ENCODE data around the gene GRAMD1C.

The GRAMD1C gene

GRCh38 chr3:113804661-113805060 lies 33.9 kb upstream of the GRAMD1C start:
- Histone ChIP-seq H3K27ac (peak overlapping the region; percentile 16), H3K9me3 (no peaks in the 10 kb centered on the region), H3K27me3 (no peaks in the 10 kb centered on the region), H3K36me3 (peaks cover 95% of the 10 kb centered on the region), H3K4me3 (ENCODE audit: low read depth in 1 of 2, low read length in 1 of 2) (no peak overlapping the region), H3K4me1 (ENCODE audit: control insufficient read depth in 1 of 2, insufficient read depth in 1 of 2, low read depth in 1 of 2, low read length in 1 of 2) (no peaks in the 10 kb centered on the region)
- TF ChIP-seq CTCF (IDR thresholded peaks at IDR 0.05) = no peak

- TF ChIP-seq CTCF (IDR thresholded peaks at IDR 0.05) = no peak
- Histone ChIP-seq H3K36me3 (peaks cover 95% of the 10 kb centered on the region), H3K4me1 (ENCODE audit: control insufficient read depth in 1 of 2, insufficient read depth in 1 of 2, low read depth in 1 of 2, low read length in 1 of 2) (no peaks in the 10 kb centered on the region), H3K27ac (peak overlapping the region; percentile 16), H3K4me3 (ENCODE audit: low read depth in 1 of 2, low read length in 1 of 2) (no peak overlapping the region), H3K27me3 (no peaks in the 10 kb centered on the region), H3K9me3 (no peaks in the 10 kb centered on the region)
Measured at GRCh38 chr3:113805249-113805648, 33.3 kb upstream of the GRAMD1C start.

- no peak overlapping the region for H3K27ac ChIP-seq
- no peaks in the 10 kb centered on the region for H3K27me3 ChIP-seq
- no peak for TF ChIP-seq CTCF (IDR thresholded peaks at IDR 0.05)
- no peaks in the 10 kb centered on the region for H3K4me1 ChIP-seq (ENCODE audit: control insufficient read depth in 1 of 2, insufficient read depth in 1 of 2, low read depth in 1 of 2, low read length in 1 of 2)
- no peak overlapping the region for H3K4me3 ChIP-seq (ENCODE audit: low read depth in 1 of 2, low read length in 1 of 2)
- no peaks in the 10 kb centered on the region for H3K9me3 ChIP-seq
- peaks cover 44% of the 10 kb centered on the region for H3K36me3 ChIP-seq
Measured at GRCh38 chr3:113812854-113813253, 25.7 kb upstream of the GRAMD1C start.

GRCh38 chr3:113819866-113820265 lies 18.7 kb upstream of the GRAMD1C start:
- H3K4me3 ChIP-seq (ENCODE audit: low read depth in 1 of 2, low read length in 1 of 2) = no peak overlapping the region
- no peak for TF ChIP-seq CTCF (IDR thresholded peaks at IDR 0.05)
- no peaks in the 10 kb centered on the region for H3K9me3 ChIP-seq
- no peaks in the 10 kb centered on the region for H3K4me1 ChIP-seq (ENCODE audit: control insufficient read depth in 1 of 2, insufficient read depth in 1 of 2, low read depth in 1 of 2, low read length in 1 of 2)
- H3K36me3 ChIP-seq = no peaks in the 10 kb centered on the region
- no peaks in the 10 kb centered on the region for H3K27me3 ChIP-seq
- H3K27ac ChIP-seq = no peak overlapping the region

GRCh38 chr3:113825090-113825489 lies 13.5 kb upstream of the GRAMD1C start:
- Histone ChIP-seq H3K9me3 (no peaks in the 10 kb centered on the region), H3K27ac (peak overlapping the region; percentile 2), H3K4me3 (ENCODE audit: low read depth in 1 of 2, low read length in 1 of 2) (no peak overlapping the region), H3K4me1 (ENCODE audit: control insufficient read depth in 1 of 2, insufficient read depth in 1 of 2, low read depth in 1 of 2, low read length in 1 of 2) (peaks cover 12 to 16% of the 10 kb centered on the region in 2 experiments), H3K27me3 (no peaks in the 10 kb centered on the region), H3K36me3 (no peaks in the 10 kb centered on the region)
- peak; percentile 11 for TF ChIP-seq CTCF (IDR thresholded peaks at IDR 0.05)

- Histone ChIP-seq H3K27me3 (no peaks in the 10 kb centered on the region), H3K27ac (peak overlapping the region; percentile 94), H3K4me1 (ENCODE audit: control insufficient read depth in 1 of 2, insufficient read depth in 1 of 2, low read depth in 1 of 2, low read length in 1 of 2) (peaks cover 33 to 49% of the 10 kb centered on the region in 2 experiments), H3K4me3 (ENCODE audit: low read depth in 1 of 2, low read length in 1 of 2) (no peak overlapping the region), H3K36me3 (no peaks in the 10 kb centered on the region), H3K9me3 (no peaks in the 10 kb centered on the region)
- TF ChIP-seq CTCF (IDR thresholded peaks at IDR 0.05) = no peak
Measured at GRCh38 chr3:113828600-113828999, 10.0 kb upstream of the GRAMD1C start.

Measured in neutrophil (primary cell).